ENCODE measurements around the gene AGO1.

Gene AGO1

DNA sequence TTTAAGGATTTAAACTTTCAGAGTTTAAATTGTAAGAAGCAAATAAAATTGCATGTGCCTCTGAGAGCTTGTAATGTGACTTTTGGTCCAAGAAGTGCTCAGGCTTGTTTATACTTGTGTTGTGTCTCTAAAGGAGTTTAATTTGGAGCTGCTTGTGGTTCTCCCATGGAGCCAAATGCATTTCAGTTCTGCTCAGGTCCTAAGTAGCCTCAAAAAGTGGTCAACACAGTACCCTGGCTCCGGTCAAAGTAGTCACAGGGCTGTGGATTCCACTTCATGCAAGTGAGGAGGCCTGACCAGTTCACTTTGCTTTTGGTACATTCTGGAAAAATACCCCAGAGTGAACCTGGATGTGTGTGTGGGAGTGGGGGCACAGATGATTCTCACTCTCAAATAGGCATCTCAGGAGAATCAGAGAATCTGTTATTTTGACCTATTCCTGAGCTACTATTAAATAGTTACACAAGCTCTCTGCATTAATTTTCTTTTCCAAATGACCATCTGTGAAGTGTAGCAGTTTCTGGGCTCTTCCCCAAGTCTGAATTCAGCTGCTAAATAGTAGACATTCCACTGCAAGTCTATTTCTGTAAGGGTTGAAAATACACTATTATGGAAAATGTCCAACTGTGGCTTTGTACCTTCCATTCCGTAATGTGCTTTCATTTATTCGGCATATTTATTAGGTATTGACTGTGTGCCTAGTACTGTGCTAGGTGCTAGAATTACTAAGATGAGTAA is 31.7 kb upstream of the AGO1 start:
- H3K27ac ChIP-seq (ENCODE audit: low read length) = no peak overlapping the region
- no peak for ATAC-seq (ENCODE audit: insufficient read depth, low read depth)

DNA sequence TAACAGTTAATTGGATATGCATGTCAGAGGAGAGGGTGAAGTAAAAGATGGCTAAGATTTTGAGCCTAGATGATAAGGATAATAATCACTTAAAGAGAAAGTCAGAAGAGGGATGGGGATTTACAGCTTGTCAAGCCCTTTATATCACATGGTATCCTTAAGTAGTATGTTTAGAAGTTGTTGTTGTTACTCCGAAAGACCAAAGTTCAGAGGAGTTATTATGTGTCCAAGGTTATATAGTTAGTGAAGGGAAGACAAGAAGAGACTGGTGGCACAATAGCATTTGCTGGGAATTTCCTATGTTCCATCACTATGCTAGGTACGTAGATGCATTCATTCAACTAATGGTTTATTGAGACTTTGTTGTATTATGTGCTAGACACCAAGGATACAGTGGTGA is 30.8 kb upstream of the AGO1 start:
- TF ChIP-seq EZH2 (IDR thresholded peaks at IDR 0.05; ENCODE audit: borderline replicate concordance, low read depth, low read length, severe bottlenecking) = no peak
- TF ChIP-seq, protein P1, sequence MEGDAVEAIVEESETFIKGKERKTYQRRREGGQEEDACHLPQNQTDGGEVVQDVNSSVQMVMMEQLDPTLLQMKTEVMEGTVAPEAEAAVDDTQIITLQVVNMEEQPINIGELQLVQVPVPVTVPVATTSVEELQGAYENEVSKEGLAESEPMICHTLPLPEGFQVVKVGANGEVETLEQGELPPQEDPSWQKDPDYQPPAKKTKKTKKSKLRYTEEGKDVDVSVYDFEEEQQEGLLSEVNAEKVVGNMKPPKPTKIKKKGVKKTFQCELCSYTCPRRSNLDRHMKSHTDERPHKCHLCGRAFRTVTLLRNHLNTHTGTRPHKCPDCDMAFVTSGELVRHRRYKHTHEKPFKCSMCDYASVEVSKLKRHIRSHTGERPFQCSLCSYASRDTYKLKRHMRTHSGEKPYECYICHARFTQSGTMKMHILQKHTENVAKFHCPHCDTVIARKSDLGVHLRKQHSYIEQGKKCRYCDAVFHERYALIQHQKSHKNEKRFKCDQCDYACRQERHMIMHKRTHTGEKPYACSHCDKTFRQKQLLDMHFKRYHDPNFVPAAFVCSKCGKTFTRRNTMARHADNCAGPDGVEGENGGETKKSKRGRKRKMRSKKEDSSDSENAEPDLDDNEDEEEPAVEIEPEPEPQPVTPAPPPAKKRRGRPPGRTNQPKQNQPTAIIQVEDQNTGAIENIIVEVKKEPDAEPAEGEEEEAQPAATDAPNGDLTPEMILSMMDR (IDR thresholded peaks at IDR 0.05; ENCODE audit: borderline replicate concordance, extremely low read depth, low read length, poor library complexity, severe bottlenecking) = no peak
- no peak for ATAC-seq (ENCODE audit: insufficient read depth, low read depth)
- Histone ChIP-seq H4K20me1 (ENCODE audit: insufficient read depth, low read length) (no peaks in the 10 kb centered on the region), H3K9ac (ENCODE audit: low read depth, low read length) (no peak overlapping the region), H3K27me3 (ENCODE audit: insufficient read depth, low read length, poor library complexity) (no peaks in the 10 kb centered on the region), H2AFZ (ENCODE audit: low read depth, low read length) (no peak overlapping the region), H3K36me3 (ENCODE audit: insufficient read depth, low read length) (peaks cover 65% of the 10 kb centered on the region), H3K9me3 (ENCODE audit: insufficient read depth, low read length, severe bottlenecking) (no peaks in the 10 kb centered on the region), H3K4me2 (ENCODE audit: insufficient read depth, low read length) (no peak overlapping the region), H3K4me3 (ENCODE audit: low read depth in 1 of 2, low read length in 2 of 2) (no peak overlapping the region), H3K4me1 (ENCODE audit: insufficient read depth, low read length) (no peaks in the 10 kb centered on the region), H3K27ac (ENCODE audit: low read length) (no peak overlapping the region), H3K79me2 (ENCODE audit: insufficient read depth, low read length) (no peaks in the 10 kb centered on the region)
- no peak for DNase-seq

More for the DNA sequence above, 31.7 kb upstream of the AGO1 start:
- TF ChIP-seq, protein P1 (IDR thresholded peaks at IDR 0.05; ENCODE audit: borderline replicate concordance, extremely low read depth, low read length, poor library complexity, severe bottlenecking) = no peak
- no peak for TF ChIP-seq EZH2 (IDR thresholded peaks at IDR 0.05; ENCODE audit: borderline replicate concordance, low read depth, low read length, severe bottlenecking)
- H3K4me1 ChIP-seq (ENCODE audit: insufficient read depth, low read length) = no peaks in the 10 kb centered on the region
- no peak overlapping the region for H2AFZ ChIP-seq (ENCODE audit: low read depth, low read length)
- no peak overlapping the region for H3K4me2 ChIP-seq (ENCODE audit: insufficient read depth, low read length)
- no peak for DNase-seq
- H4K20me1 ChIP-seq (ENCODE audit: insufficient read depth, low read length) = no peaks in the 10 kb centered on the region
- H3K4me3 ChIP-seq (ENCODE audit: low read depth in 1 of 2, low read length in 2 of 2) = no peak overlapping the region
- H3K27me3 ChIP-seq (ENCODE audit: insufficient read depth, low read length, poor library complexity) = no peaks in the 10 kb centered on the region
- H3K36me3 ChIP-seq (ENCODE audit: insufficient read depth, low read length) = peaks cover 69% of the 10 kb centered on the region
- no peaks in the 10 kb centered on the region for H3K79me2 ChIP-seq (ENCODE audit: insufficient read depth, low read length)
- no peaks in the 10 kb centered on the region for H3K9me3 ChIP-seq (ENCODE audit: insufficient read depth, low read length, severe bottlenecking)
- no peak overlapping the region for H3K9ac ChIP-seq (ENCODE audit: low read depth, low read length)

DNA sequence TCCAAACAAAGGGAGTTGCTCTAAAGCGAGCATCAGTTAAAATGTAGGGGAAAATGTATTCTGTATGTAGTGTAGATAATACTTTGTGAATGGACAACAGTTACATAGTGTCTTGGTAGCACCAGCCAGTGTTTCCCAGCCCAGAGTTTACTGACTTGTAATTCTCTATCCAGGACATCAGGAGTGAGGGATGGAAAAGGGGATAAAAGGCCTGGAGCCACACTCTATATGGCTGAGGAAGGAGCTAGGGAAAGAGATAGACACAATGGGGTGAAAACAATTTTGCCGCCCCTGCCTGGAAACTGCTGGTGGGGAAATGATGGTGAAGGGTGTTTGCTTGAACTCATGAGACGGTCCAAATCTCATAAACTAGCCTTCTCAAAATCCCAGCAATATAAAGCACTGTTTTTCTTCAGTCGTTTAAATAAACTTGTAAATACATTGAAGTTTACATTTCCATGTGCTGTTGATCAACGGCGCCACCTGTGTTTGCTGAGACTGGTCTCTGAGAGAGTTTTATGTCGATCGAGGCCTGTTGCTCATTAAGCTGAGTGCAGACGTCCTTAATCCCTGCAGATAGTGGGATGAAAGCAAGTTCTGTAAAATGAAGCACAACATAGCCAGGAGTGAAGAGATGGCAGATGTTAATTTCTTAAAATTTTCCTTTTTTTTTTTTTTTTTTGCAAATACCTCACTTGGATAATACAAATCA is 27.9 kb upstream of the AGO1 start:
- Histone ChIP-seq H3K9me3 (ENCODE audit: insufficient read depth, low read length, severe bottlenecking) (no peaks in the 10 kb centered on the region), H3K27ac (ENCODE audit: low read length) (no peak overlapping the region), H3K27me3 (ENCODE audit: insufficient read depth, low read length, poor library complexity) (no peaks in the 10 kb centered on the region), H2AFZ (ENCODE audit: low read depth, low read length) (no peak overlapping the region), H3K9ac (ENCODE audit: low read depth, low read length) (no peak overlapping the region), H4K20me1 (ENCODE audit: insufficient read depth, low read length) (no peaks in the 10 kb centered on the region), H3K4me2 (ENCODE audit: insufficient read depth, low read length) (no peak overlapping the region), H3K4me3 (ENCODE audit: low read depth in 1 of 2, low read length in 2 of 2) (no peak overlapping the region), H3K4me1 (ENCODE audit: insufficient read depth, low read length) (no peaks in the 10 kb centered on the region), H3K79me2 (ENCODE audit: insufficient read depth, low read length) (no peaks in the 10 kb centered on the region), H3K36me3 (ENCODE audit: insufficient read depth, low read length) (peaks cover 52% of the 10 kb centered on the region)
- TF ChIP-seq, protein P1 (IDR thresholded peaks at IDR 0.05; ENCODE audit: borderline replicate concordance, extremely low read depth, low read length, poor library complexity, severe bottlenecking) = peak; percentile 37
- TF ChIP-seq EZH2 (IDR thresholded peaks at IDR 0.05; ENCODE audit: borderline replicate concordance, low read depth, low read length, severe bottlenecking) = no peak
- DNase-seq (no peak), ATAC-seq (ENCODE audit: insufficient read depth, low read depth) (no peak)

All from DND-41 (cell line).